ENCODE measurements around the gene EVI2B. TPM values are rescaled to one million over a fixed set of nuclear protein-coding genes. Genes with fewer than 3 reads are reported as not detected.
"Not testable (repeated sequence)": the region's sequence is repeated elsewhere in the genome, so short reads cannot be mapped to it uniquely, and the experiment has no call there.

Gene EVI2B
- total RNA-seq, 1 donor from 2014 or later = not detected

- H3K4me3 ChIP-seq (ENCODE audit: low read depth, low read length) = no peak overlapping the region
- DNase-seq (ENCODE audit: low read depth) = no peak
- no peak for TF ChIP-seq CTCF (conservative IDR thresholded peaks at IDR 0.05; ENCODE audit: low read depth, low read length)
These were observed 41.1 kb downstream of the EVI2B start for GRCh38 chr17:31272803-31273202.

GRCh38 chr17:31272236-31272635 lies 41.6 kb downstream of the EVI2B start:
- TF ChIP-seq CTCF (conservative IDR thresholded peaks at IDR 0.05; ENCODE audit: low read depth, low read length) = no peak
- H3K4me3 ChIP-seq (ENCODE audit: low read depth, low read length) = no peak overlapping the region
- DNase-seq (ENCODE audit: low read depth) = no peak

DNA sequence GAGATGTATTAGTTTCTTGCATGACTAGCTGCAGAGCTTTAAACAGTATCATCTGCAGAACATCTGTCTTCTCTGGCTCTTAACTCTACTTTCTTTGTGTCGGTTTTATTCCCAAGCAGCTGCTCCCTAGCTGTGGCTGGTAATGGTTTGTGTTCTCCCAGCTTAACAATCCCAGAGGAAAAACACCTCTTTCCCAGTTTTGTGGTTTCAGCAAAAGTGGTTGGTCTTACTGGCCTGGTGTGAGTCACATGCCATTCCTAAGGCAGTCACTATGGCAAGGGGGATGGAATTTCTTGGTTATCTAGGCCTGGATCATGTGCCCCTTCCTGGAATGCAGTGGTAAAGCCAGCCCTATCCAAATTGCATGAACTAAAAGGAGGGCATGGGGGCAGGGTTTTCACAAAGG lies 44.3 kb downstream of the EVI2B start:
- H3K4me3 ChIP-seq (ENCODE audit: low read depth, low read length) = no peak overlapping the region
- peak; percentile 97 for DNase-seq (ENCODE audit: low read depth)
- TF ChIP-seq CTCF (conservative IDR thresholded peaks at IDR 0.05; ENCODE audit: low read depth, low read length) = no peak

DNA sequence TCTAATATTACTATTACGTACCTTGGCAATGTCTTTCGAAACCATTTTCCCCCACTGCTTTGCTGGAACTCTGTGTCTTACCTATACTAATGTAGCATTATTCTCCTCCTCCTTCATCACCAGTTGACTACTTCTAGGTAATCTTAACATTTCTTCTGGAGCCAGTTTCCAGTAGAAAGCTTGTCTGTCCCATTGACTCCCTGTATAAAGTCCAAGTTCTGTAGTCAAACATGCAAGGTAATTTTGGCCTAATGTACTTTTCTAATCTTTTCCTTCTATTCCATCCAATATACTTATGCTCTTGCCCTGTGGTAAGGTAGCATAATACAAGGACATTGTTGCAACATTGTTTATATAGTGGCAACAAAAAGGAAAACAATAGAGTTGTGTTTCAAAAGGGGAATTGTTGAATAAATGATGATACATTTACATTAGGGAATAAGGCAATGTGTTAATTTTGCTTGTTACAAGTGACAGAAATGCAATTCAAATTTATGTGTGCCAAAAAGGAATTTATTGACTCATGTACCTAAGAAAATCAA lies 44.7 kb downstream of the EVI2B start:
- no peak for TF ChIP-seq CTCF (conservative IDR thresholded peaks at IDR 0.05; ENCODE audit: low read depth, low read length)
- H3K4me3 ChIP-seq (ENCODE audit: low read depth, low read length) = no peak overlapping the region
- DNase-seq (ENCODE audit: low read depth) = no peak

DNA sequence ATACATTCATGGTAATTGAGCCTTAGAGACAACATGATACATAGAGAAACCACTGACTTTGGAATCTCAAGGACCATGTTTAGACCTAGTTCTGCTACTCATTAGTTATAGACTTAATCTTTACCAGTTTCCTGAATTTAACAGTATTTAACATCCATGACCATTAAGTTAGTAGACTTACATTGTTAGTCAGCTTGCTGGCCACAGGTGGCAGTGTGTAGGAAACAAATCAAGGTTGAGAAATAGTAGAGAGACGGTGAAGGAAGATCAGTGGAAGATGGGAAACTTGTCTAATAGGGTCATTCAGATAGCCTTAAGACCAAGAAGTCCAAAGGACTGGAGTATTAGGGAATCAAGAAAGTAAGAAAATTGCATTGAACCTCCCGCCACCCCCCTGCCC lies 47.8 kb downstream of the EVI2B start:
- H3K4me3 ChIP-seq (ENCODE audit: low read depth, low read length) = no peak overlapping the region
- peak; percentile 50 for TF ChIP-seq CTCF (conservative IDR thresholded peaks at IDR 0.05; ENCODE audit: low read depth, low read length)
- no peak for DNase-seq (ENCODE audit: low read depth)

DNA sequence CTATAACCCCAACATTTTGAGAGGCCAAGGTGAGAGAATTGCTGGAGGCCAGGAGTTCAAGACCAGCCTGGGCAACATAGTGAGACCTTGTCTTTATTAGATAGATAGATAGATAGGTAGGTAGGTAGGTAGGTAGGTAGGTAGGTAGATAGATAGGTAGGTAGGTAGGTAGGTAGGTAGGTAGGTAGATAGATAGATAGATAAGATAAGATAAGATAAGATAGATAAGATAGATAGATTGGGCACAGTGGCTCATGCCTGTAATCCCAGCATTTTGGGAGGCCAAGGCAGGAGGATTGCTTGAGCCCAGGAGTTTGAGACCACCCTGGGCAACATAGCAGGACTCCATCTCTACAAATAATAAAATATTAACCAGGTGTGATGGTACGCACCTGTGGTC lies 50.9 kb downstream of the EVI2B start:
- not testable (repeated sequence) for DNase-seq (ENCODE audit: low read depth); H3K4me3 ChIP-seq (ENCODE audit: low read depth, low read length)

DNA sequence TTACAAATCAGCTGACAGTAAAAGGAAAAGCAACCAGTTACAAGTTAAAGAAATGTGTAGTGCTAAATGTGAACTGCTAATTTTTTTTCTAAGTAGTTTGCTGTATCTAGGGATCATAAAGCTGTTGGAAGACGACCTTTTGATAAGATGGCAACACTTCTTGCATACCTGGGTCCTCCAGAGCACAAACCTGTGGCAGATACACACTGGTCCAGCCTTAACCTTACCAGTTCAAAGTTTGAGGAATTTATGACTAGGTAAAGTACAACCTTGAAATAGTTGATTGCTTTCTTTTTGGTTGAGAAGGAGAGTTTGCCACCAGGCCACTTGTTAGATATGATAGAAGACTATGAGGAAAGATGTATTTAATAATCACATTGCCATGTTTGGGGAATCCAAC lies 52.3 kb downstream of the EVI2B start:
- H3K4me3 ChIP-seq (ENCODE audit: low read depth, low read length) = no peak overlapping the region
- no peak for DNase-seq (ENCODE audit: low read depth)
- TF ChIP-seq CTCF (conservative IDR thresholded peaks at IDR 0.05; ENCODE audit: low read depth, low read length) = no peak
